NB4 (cell line): ENCODE measurements around the gene ANKRD13D.

Experiments
- MYC ChIP-seq: IDR thresholded peaks from 2 replicates; pipeline ENCODE4 v1.6.1; 2011; ENCODE audit warnings: low read depth, low read length
- POLR2A ChIP-seq: IDR thresholded peaks from 2 replicates; pipeline ENCODE4 v1.6.1; 2011; ENCODE audit warnings: mild to moderate bottlenecking; ENCODE audit not compliant: insufficient read length; ENCODE audit errors: extremely low read depth
- TF ChIP-seq, protein P1 (sequence below): IDR thresholded peaks from one replicate; pipeline ENCODE4 v1.5.1; 2012; ENCODE audit warnings: low read depth, low read length
- TF ChIP-seq, protein P2 (sequence below): IDR thresholded peaks from 2 replicates; pipeline ENCODE4 v1.6.1; 2011; ENCODE audit warnings: low read depth, low read length

DNA sequence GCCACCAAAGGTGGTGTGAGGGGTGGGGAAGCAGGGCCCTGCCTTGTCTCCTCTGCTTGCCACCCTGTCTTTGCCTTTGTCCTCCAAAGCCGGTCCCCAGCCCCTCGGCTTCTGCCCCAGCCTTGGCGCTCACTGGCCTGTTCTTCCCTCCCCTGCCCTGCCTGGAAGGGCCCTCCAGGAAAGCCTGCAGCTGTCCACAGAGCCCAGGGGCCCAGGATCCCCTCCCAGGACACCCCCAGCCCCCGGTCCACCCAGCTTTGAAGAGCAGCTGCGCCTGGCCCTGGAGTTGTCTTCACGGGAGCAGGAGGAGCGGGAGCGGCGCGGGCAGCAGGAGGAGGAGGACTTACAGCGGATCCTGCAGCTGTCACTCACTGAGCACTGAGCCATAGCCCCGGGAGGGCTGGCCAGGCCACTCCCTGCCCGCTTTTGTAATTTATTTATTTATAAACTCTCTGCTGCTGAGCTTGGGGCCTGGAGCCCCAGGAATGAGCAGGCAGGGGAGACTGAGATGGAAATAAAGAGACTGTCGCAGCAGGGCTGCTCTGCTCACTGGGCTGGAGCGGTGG, 12.9 kb downstream of the ANKRD13D start:
- TF ChIP-seq, protein P1, sequence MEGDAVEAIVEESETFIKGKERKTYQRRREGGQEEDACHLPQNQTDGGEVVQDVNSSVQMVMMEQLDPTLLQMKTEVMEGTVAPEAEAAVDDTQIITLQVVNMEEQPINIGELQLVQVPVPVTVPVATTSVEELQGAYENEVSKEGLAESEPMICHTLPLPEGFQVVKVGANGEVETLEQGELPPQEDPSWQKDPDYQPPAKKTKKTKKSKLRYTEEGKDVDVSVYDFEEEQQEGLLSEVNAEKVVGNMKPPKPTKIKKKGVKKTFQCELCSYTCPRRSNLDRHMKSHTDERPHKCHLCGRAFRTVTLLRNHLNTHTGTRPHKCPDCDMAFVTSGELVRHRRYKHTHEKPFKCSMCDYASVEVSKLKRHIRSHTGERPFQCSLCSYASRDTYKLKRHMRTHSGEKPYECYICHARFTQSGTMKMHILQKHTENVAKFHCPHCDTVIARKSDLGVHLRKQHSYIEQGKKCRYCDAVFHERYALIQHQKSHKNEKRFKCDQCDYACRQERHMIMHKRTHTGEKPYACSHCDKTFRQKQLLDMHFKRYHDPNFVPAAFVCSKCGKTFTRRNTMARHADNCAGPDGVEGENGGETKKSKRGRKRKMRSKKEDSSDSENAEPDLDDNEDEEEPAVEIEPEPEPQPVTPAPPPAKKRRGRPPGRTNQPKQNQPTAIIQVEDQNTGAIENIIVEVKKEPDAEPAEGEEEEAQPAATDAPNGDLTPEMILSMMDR = no peak
- TF ChIP-seq POLR2A (peak; percentile 7), MYC (no peak)
- TF ChIP-seq, protein P2, sequence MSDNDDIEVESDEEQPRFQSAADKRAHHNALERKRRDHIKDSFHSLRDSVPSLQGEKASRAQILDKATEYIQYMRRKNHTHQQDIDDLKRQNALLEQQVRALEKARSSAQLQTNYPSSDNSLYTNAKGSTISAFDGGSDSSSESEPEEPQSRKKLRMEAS = 0 out of 2 replicates have a peak, but pooled peaks have one; percentile 18
